Upper lobe of left lung (tissue), 6 donors: ENCODE data around the gene PRCC. TPM values are rescaled to one million over a fixed set of nuclear protein-coding genes. Genes with fewer than 3 reads are reported as not detected.

Source experiments
- ATAC-seq, 2 donors: fragments of 200-7000 bp; cut with Tn5 transposase; one replicate each; pipeline ENCODE4 v1.9.1; 2022; ENCODE audit warnings: mild to moderate bottlenecking in 2 of 2, moderate library complexity in 2 of 2; ENCODE audit not compliant: low FRiP score in 2 of 2
- DNase-seq, 2 donors: peaks; one replicate each; pipeline ENCODE4 v3.0.0-alpha.2; 2019 to 2020
- H3K27ac ChIP-seq, 4 donors: fragments of 200-600 bp; sonication (generic); one replicate each; pipeline ENCODE4 v1.5.1; 2016 to 2019
- H3K27me3 ChIP-seq, 4 donors: fragments of 200-600 bp; sonication (generic); one replicate each; pipeline ENCODE4 v1.5.1; 2017 to 2019
- H3K36me3 ChIP-seq, 4 donors: fragments of 200-600 bp; sonication (generic); one replicate each; pipeline ENCODE4 v1.5.1; 2016 to 2019
- H3K4me1 ChIP-seq, 4 donors: fragments of 200-600 bp; sonication (generic); one replicate each; pipeline ENCODE4 v1.5.1; 2018 to 2019
- H3K4me3 ChIP-seq, 4 donors: fragments of 200-600 bp; sonication (generic); one replicate each; pipeline ENCODE4 v1.5.1; 2017 to 2019; ENCODE audit warnings: mild to moderate bottlenecking in 2 of 4, moderate library complexity in 1 of 4
- H3K9me3 ChIP-seq, 4 donors: fragments of 200-600 bp; sonication (generic); one replicate each; pipeline ENCODE4 v1.5.1; 2018 to 2019
- EP300 ChIP-seq, 4 donors: sonication (generic); formaldehyde crosslinking; IDR thresholded peaks; one replicate each; pipeline ENCODE4 v1.5.1; 2017; ENCODE audit warnings: antibody characterized with exemption in 4 of 4, control low read depth in 2 of 4
- POLR2A ChIP-seq, 4 donors: fragments of 450-650 bp; IDR thresholded peaks; one replicate each; pipeline ENCODE4 v1.5.1; 2016 to 2017; ENCODE audit warnings: antibody characterized with exemption in 4 of 4, mild to moderate bottlenecking in 2 of 4
- POLR2AphosphoS5 ChIP-seq, 2 donors: sonication (generic); formaldehyde crosslinking; IDR thresholded peaks; one replicate each; pipeline ENCODE4 v1.5.1; 2017; ENCODE audit warnings: antibody characterized with exemption in 2 of 2
- WGBS, 2 donors: methylation state at CpG; one replicate each; pipeline ENCODE4 v1.1.5; 2017 to 2018; 5-methylcytosine and 5-hydroxymethylcytosine counted together
- total RNA-seq, 6 donors: library from RNA; depleted of rRNA in 4 of 6; stranded (reverse); fragments of >200 nt in 4 of 6; gene quantifications; one replicate each; pipeline versions ENCODE4 v1.1.0 to v1.2.1, GENCODE V29; 2016 to 2021
- TF ChIP-seq, protein P1 (sequence below), 6 experiments: fragments of 450-650 bp in 4 of 6; fragments of 200-600 bp in 2 of 6; sonication (generic) in 2 of 6; IDR thresholded peaks; one replicate each; pipeline ENCODE4 v1.5.1; 2016 to 2019; ENCODE audit warnings: antibody characterized with exemption in 6 of 6
- donor health status: DM: no; HTN: no; CAD: no; lungs with moderate emphysema.
- donor health status: DM: no; HTN: yes; CAD: no; lungs with severe emphysema.

PRCC gene
- total RNA-seq, 6 donors from 2014 or later, result 36.5 to 52.4 (median 40.8) TPM

DNA sequence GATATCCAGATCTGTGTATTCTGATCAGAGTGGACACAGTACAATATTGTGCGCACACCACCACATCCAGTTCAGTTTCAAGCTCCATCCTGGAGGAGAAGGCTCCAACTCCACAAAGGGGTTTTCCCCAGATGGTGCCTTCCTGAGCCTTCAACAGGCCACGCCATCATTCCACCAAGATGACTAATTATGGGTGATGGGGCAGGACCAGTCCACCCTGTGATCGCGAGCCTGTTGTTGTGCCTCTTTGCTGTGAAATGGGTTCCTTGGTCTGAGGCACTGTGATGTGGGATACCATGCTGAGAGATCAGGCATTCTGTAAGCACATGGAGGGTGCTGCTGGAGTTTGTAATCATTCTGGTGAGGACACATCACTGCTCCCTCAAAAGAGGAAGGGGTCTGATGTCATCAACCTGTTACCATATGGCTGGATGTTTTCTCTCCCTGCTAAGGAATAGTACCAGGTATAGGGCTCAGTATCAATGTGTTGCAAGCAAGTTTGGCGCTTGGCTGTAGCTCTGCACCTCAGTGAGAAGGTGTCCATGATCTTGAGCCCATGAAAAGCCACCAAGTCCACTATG lies 56.0 kb downstream of the PRCC start:
- H3K4me1 ChIP-seq, result no peaks in the 10 kb centered on the region
- 84 to 86% methylated on average over 3 to 5 of the region's 5 CpGs for WGBS, 2 donors
- TF ChIP-seq POLR2A (IDR thresholded peaks at IDR 0.05) (no peak), POLR2AphosphoS5 (IDR thresholded peaks at IDR 0.05) (no peak), EP300 (IDR thresholded peaks at IDR 0.05) (no peak)
- TF ChIP-seq, protein P1, sequence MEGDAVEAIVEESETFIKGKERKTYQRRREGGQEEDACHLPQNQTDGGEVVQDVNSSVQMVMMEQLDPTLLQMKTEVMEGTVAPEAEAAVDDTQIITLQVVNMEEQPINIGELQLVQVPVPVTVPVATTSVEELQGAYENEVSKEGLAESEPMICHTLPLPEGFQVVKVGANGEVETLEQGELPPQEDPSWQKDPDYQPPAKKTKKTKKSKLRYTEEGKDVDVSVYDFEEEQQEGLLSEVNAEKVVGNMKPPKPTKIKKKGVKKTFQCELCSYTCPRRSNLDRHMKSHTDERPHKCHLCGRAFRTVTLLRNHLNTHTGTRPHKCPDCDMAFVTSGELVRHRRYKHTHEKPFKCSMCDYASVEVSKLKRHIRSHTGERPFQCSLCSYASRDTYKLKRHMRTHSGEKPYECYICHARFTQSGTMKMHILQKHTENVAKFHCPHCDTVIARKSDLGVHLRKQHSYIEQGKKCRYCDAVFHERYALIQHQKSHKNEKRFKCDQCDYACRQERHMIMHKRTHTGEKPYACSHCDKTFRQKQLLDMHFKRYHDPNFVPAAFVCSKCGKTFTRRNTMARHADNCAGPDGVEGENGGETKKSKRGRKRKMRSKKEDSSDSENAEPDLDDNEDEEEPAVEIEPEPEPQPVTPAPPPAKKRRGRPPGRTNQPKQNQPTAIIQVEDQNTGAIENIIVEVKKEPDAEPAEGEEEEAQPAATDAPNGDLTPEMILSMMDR (IDR thresholded peaks at IDR 0.05), result no peak
- H3K9me3 ChIP-seq, result no peaks in the 10 kb centered on the region
- no peaks in the 10 kb centered on the region for H3K36me3 ChIP-seq
- no peak overlapping the region for H3K4me3 ChIP-seq
- H3K27me3 ChIP-seq, result no peaks in the 10 kb centered on the region
- ATAC-seq, result no peak
- no peak overlapping the region for H3K27ac ChIP-seq
- no peak for DNase-seq

DNA sequence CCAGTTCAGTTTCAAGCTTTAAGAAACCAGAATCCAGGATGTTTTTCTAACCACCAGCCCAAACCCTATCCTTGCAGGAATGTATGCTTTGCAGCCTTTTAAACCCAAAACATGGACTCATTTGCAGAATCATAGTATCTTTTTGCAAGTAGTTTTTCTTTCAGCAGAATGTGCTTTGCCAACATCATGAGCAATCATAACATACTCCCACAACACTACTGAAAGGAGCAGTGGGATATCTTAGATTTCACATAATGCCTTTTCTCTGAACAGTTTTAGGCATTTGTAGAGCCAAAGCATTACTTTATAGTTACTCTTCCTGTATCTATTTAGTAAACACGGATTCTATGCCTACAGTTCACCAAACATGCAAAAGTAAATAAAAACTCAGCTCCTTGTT lies 59.3 kb downstream of the PRCC start:
- H3K4me3 ChIP-seq, result no peak overlapping the region
- H3K27ac ChIP-seq, result no peak overlapping the region
- no peaks in the 10 kb centered on the region for H3K4me1 ChIP-seq
- H3K27me3 ChIP-seq, result no peaks in the 10 kb centered on the region
- ATAC-seq (no peak), DNase-seq (no peak)
- no peaks in the 10 kb centered on the region for H3K36me3 ChIP-seq
- WGBS, 2 donors, result 57 to 72% methylated on average over 1 of the region's 1 CpG
- TF ChIP-seq POLR2A (IDR thresholded peaks at IDR 0.05) (no peak), EP300 (IDR thresholded peaks at IDR 0.05) (no peak), POLR2AphosphoS5 (IDR thresholded peaks at IDR 0.05) (no peak)
- TF ChIP-seq, protein P1 (IDR thresholded peaks at IDR 0.05), result no peak
- no peaks in the 10 kb centered on the region for H3K9me3 ChIP-seq

DNA sequence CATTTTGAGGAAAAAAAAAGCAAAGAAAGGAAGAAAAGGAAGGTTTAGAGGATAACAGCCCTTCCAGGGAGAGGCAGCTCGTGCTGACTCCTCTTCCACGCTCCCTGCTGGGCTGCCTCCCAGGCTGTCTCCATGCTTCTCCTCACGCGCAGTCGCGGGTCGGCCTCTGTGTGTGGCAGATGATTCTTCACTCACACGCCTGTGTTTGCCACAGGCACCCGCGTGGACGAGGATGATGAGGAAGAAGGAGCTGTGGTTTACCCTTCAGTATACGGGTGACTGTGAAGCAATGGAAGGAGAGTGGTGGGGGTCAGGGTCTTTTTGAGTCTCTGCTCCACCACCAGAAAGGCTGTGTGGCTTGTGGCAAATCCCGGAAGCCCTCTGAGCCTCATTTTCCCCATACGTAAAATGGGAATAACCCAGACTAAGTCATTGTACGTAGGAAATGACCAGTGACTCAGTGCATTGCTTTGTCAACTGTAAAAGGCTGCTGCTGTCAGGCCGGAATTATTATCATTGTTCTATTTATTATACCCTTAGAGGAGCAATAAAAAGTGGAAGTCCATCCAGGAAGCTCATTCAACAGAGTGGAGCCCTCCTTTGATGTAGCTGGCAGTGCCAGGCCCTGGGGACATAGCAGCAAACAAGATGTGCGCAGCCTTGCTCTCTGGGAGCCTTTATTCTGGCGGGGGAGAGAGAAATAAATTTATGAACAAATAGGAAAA lies 61.2 kb downstream of the PRCC start:
- H3K9me3 ChIP-seq, result no peaks in the 10 kb centered on the region
- no peak for TF ChIP-seq POLR2AphosphoS5 (IDR thresholded peaks at IDR 0.05)
- TF ChIP-seq EP300 (IDR thresholded peaks at IDR 0.05), result no peak
- TF ChIP-seq, protein P1 (IDR thresholded peaks at IDR 0.05), result no peak
- TF ChIP-seq POLR2A (IDR thresholded peaks at IDR 0.05), result no peak
- no peak for ATAC-seq
- H3K36me3 ChIP-seq, result no peaks in the 10 kb centered on the region
- H3K27me3 ChIP-seq, result no peaks in the 10 kb centered on the region
- no peaks in the 10 kb centered on the region for H3K4me1 ChIP-seq
- peak in 1 of 2 donors; percentile 52 for DNase-seq
- 65 to 70% methylated on average over 18 of the region's 18 CpGs for WGBS, 2 donors
- no peak overlapping the region for H3K4me3 ChIP-seq
- no peak overlapping the region for H3K27ac ChIP-seq

DNA sequence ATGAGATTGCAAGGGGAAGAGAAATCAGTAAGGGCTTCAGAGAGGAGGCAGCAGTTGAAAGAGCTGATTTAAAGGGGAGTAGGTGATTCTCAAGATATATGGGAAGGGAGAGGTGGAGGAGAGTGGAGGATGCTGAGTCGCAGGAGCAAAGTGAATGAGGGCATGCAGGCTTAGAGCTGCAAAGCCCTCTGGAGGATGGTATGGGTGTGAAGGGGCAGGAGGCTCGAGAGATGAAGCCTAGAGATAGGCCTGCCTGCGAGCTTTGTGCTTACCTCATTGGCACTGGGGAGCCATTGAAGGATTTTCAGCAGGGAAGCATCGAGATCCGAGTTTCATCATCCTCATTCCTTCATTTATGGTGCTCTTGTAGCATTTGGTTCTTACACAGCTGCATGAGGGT lies 65.1 kb downstream of the PRCC start:
- ATAC-seq (no peak), DNase-seq (no peak)
- Histone ChIP-seq H3K4me1 (no peaks in the 10 kb centered on the region), H3K9me3 (no peaks in the 10 kb centered on the region), H3K36me3 (no peaks in the 10 kb centered on the region), H3K27me3 (no peaks in the 10 kb centered on the region), H3K4me3 (no peak overlapping the region), H3K27ac (no peak overlapping the region)
- TF ChIP-seq POLR2AphosphoS5 (IDR thresholded peaks at IDR 0.05), result no peak
- TF ChIP-seq POLR2A (IDR thresholded peaks at IDR 0.05), result no peak
- TF ChIP-seq, protein P1 (IDR thresholded peaks at IDR 0.05), result no peak
- no peak for TF ChIP-seq EP300 (IDR thresholded peaks at IDR 0.05)
- WGBS, 2 donors, result 62 to 64% methylated on average over 5 of the region's 5 CpGs

DNA sequence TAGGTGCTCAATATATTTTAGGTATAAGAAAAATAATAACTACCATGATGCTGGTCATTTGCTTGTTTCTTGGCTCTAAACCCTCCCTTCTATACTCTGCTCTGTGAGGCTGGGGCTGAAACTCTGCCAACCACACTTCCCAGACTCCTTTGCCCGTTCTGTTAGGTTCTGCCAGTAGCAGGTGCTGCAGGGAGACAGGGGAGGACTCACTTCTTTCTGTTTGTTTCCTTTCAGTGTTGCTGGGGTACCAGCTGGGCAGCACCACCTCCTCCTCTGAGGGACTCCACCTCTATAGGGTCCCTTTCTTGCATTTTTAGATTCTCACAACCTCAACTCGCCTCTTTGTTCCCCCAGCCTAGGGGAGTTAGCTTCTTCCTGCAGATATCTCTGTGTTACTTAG lies 66.3 kb downstream of the PRCC start:
- Histone ChIP-seq H3K27ac (no peak overlapping the region), H3K27me3 (no peaks in the 10 kb centered on the region), H3K4me1 (no peaks in the 10 kb centered on the region), H3K4me3 (no peak overlapping the region), H3K36me3 (no peaks in the 10 kb centered on the region), H3K9me3 (no peaks in the 10 kb centered on the region)
- WGBS, 2 donors, result 50 to 55% methylated on average over 2 of the region's 2 CpGs
- DNase-seq (no peak), ATAC-seq (no peak)
- TF ChIP-seq, protein P1 (IDR thresholded peaks at IDR 0.05), result no peak
- TF ChIP-seq POLR2AphosphoS5 (IDR thresholded peaks at IDR 0.05) (no peak), POLR2A (IDR thresholded peaks at IDR 0.05) (no peak), EP300 (IDR thresholded peaks at IDR 0.05) (no peak)
